K562 (cell line): ENCODE results near the gene CREG2. TPM values are rescaled to one million over a fixed set of nuclear protein-coding genes. Genes with fewer than 3 reads are reported as not detected.
A peak's percentile ranks its signal among the peaks of the same experiment; 100 is the strongest.

Experiments
- ATAC-seq: fragments of 200-7000 bp; cut with Tn5 transposase; 3 replicates; pipeline ENCODE4 v1.9.1; 2020; ENCODE audit warnings: moderate library complexity
- BruUV-seq: library from RNA; stranded (reverse); fragments of 400-500 nt; replicated peaks from 2 replicates; lab custom pipeline; 2021; lab: Mats Ljungman, UMichigan
- CTCF ChIA-PET: fragments of 300-600 bp; formaldehyde crosslinking; extraction: SDS; loops from one replicate; lab custom pipeline; 2021; ENCODE audit warnings: low intra/inter-chr PET ratio; lab: Yijun Ruan, JAX
- POLR2A ChIA-PET: fragments of 300-600, 350-650 bp; sonication (Branson Sonifier 250); formaldehyde crosslinking; extraction: SDS; loops from one replicate; lab custom pipeline; 2021; ENCODE audit warnings: antibody characterized with exemption, inconsistent platforms; lab: Yijun Ruan, JAX
- DNase-seq, 4 experiments: peaks; one replicate each; pipeline versions ENCODE4 v3.0.0 to v3.0.0-alpha.2; 2011 to 2018; ENCODE audit warnings: low spot score in 3 of 4, mixed read lengths in 3 of 4; ENCODE audit errors: extremely low read depth in 1 of 4
- FAIRE-seq: peaks from 2 replicates; lab custom pipeline; 2011; peaks lifted over from hg19 to GRCh38; lab: Jason Lieb, UNC
- H2AFZ ChIP-seq: 2 replicates; pipeline ENCODE4 v1.6.0; 2011; ENCODE audit warnings: low read depth, low read length, control low read depth, inconsistent platforms
- H3K27ac ChIP-seq: fragments of 200-600 bp; 3 replicates; pipeline ENCODE4 v1.8.0; 2011; ENCODE audit warnings: low read depth, mild to moderate bottlenecking, control low read depth, inconsistent platforms, low read length, moderate library complexity, mixed read lengths; ENCODE audit errors: extremely low read depth
- H3K27me3 ChIP-seq, 2 experiments: fragments of 300-600 bp in 1 of 2; 2 replicates in 1 of 2; 3 replicates in 1 of 2; pipeline versions ENCODE4 v1.6.0 to v1.8.0; 2011; ENCODE audit warnings: inconsistent platforms in 2 of 2, low read length in 2 of 2, mild to moderate bottlenecking in 1 of 2, mixed read lengths in 1 of 2, moderate library complexity in 1 of 2; ENCODE audit not compliant: control insufficient read depth in 2 of 2, insufficient read depth in 2 of 2
- H3K36me3 ChIP-seq: fragments of 300-600 bp; 3 replicates; pipeline ENCODE4 v1.8.0; 2011; ENCODE audit warnings: mild to moderate bottlenecking, low read length, inconsistent platforms; ENCODE audit not compliant: control insufficient read depth, insufficient read depth
- H3K4me1 ChIP-seq, 2 experiments: fragments of 200-600 bp in 1 of 2; replicated peaks in 1 of 2; 2 replicates in 1 of 2; 3 replicates in 1 of 2; pipeline versions ENCODE4 v1.5.1 to v1.8.0; 2011; ENCODE audit warnings: inconsistent platforms in 2 of 2, low read length in 2 of 2, mild to moderate bottlenecking in 1 of 2, mixed read lengths in 1 of 2, moderate library complexity in 1 of 2; ENCODE audit not compliant: control insufficient read depth in 2 of 2, insufficient read depth in 2 of 2
- H3K4me2 ChIP-seq: 2 replicates; pipeline ENCODE4 v1.6.1; 2011; ENCODE audit warnings: low read length, control low read depth, inconsistent platforms, mixed read lengths; ENCODE audit not compliant: insufficient read depth
- H3K4me3 ChIP-seq: fragments of 200-600 bp; sonication (generic), shearing (Covaris generic); 2 replicates; pipeline ENCODE4 v1.5.1; 2016; ENCODE audit warnings: control low read depth, inconsistent platforms
- H3K79me2 ChIP-seq: fragments of 200-600 bp; 3 replicates; pipeline ENCODE4 v1.8.0; 2011; ENCODE audit warnings: low read length, inconsistent platforms; ENCODE audit not compliant: control insufficient read depth, insufficient read depth
- H3K9ac ChIP-seq, 2 experiments: 2 replicates each; pipeline versions ENCODE4 v1.6.0 to v1.6.1; 2011; ENCODE audit warnings: low read depth in 2 of 2, low read length in 2 of 2, control low read depth in 1 of 2, inconsistent platforms in 1 of 2, mild to moderate bottlenecking in 1 of 2, mixed read lengths in 1 of 2; ENCODE audit not compliant: insufficient read depth in 1 of 2
- H3K9me1 ChIP-seq: one replicate; pipeline ENCODE4 v1.6.0; 2011; ENCODE audit warnings: inconsistent platforms, mild to moderate bottlenecking, low read length, moderate library complexity; ENCODE audit not compliant: control insufficient read depth, insufficient read depth
- H3K9me3 ChIP-seq: replicated peaks from 2 replicates; pipeline ENCODE4 v1.5.1; 2011; ENCODE audit warnings: low read depth, low read length, inconsistent platforms; ENCODE audit not compliant: control insufficient read depth, insufficient read depth
- H4K20me1 ChIP-seq: replicated peaks from 2 replicates; pipeline ENCODE4 v1.6.1; 2011; ENCODE audit warnings: low read length, inconsistent platforms, mixed read lengths; ENCODE audit not compliant: control insufficient read depth, insufficient read depth
- ARNT ChIP-seq, 2 experiments: fragments of 450-650 bp; IDR thresholded peaks; 2 replicates each; pipeline ENCODE4 v1.6.1; 2016; ENCODE audit warnings: mild to moderate bottlenecking in 1 of 2
- BHLHE40 ChIP-seq: IDR thresholded peaks from 2 replicates; pipeline ENCODE4 v1.6.1; 2011; ENCODE audit warnings: low read length, improper control_type of control experiment
- CREM ChIP-seq: IDR thresholded peaks from 2 replicates; pipeline ENCODE4 v1.6.1; 2014; ENCODE audit warnings: antibody characterized with exemption, low read depth
- CXXC5 ChIP-seq: fragments of 250-450 bp; sonication (Bioruptor Pico); IDR thresholded peaks from 2 replicates; pipeline ENCODE4 v1.8.0; 2022; ENCODE audit warnings: inconsistent platforms, mild to moderate bottlenecking, moderate library complexity
- FOSL1 ChIP-seq: fragments of 200-800 bp; sonication (Bioruptor generic); conservative IDR thresholded peaks from 2 replicates; pipeline ENCODE4 v1.6.1; 2016; ENCODE audit warnings: missing genetic modification characterization, missing compliant biosample characterization
- GTF2E2 ChIP-seq: fragments of 200-800 bp; sonication (Bioruptor generic); IDR thresholded peaks from 2 replicates; pipeline ENCODE4 v1.6.1; 2016; ENCODE audit warnings: missing genetic modification characterization, missing compliant biosample characterization
- HDAC1 ChIP-seq, 2 experiments: fragments of 450-650 bp; IDR thresholded peaks; 2 replicates each; pipeline ENCODE4 v1.6.1; 2016 to 2017; ENCODE audit warnings: inconsistent platforms in 1 of 2, mild to moderate bottlenecking in 1 of 2, moderate library complexity in 1 of 2
- KAT7 ChIP-seq: sonication (generic); formaldehyde crosslinking; IDR thresholded peaks from 2 replicates; pipeline ENCODE4 v1.8.0; 2022; ENCODE audit warnings: missing genetic modification reagents, mild to moderate bottlenecking, borderline replicate concordance
- MAFG ChIP-seq: fragments of 450-650 bp; conservative IDR thresholded peaks from 2 replicates; pipeline ENCODE4 v1.6.1; 2016; ENCODE audit warnings: missing genetic modification characterization, missing compliant biosample characterization
- NFE2 ChIP-seq: IDR thresholded peaks from 2 replicates; pipeline ENCODE4 v1.6.1; 2014; ENCODE audit warnings: antibody characterized with exemption, low read depth
- ZNF316 ChIP-seq: fragments of 450-650 bp; IDR thresholded peaks from 2 replicates; pipeline ENCODE4 v1.6.1; 2016
- ZNF324 ChIP-seq: fragments of 250-450 bp; sonication (Bioruptor Pico); IDR thresholded peaks from 2 replicates; pipeline ENCODE4 v1.4.0; 2020; ENCODE audit warnings: mild to moderate bottlenecking
- ZNF347 ChIP-seq: fragments of 450-650 bp; formaldehyde crosslinking; IDR thresholded peaks from 2 replicates; pipeline ENCODE4 v1.4.0; 2020; ENCODE audit warnings: low read depth, mild to moderate bottlenecking, moderate library complexity
- WGBS: fragments of 100-300 bp; shearing (Covaris generic); methylation state at CpG from one replicate; pipeline ENCODE4 v1.1.6; 2016; ENCODE audit warnings: low coverage, mixed read lengths; ENCODE audit not compliant: insufficient coverage; ENCODE audit errors: missing lambda C conversion rate; 5-methylcytosine and 5-hydroxymethylcytosine counted together
- in situ Hi-C: fragments of 300-500 bp; cut with MboI; formaldehyde crosslinking; loops from 4 replicates; pipeline ENCODE4 v1.15.0; 2018; ENCODE audit warnings: inconsistent platforms, mixed read lengths
- intact Hi-C: fragments of 100-400 bp; cut with micrococcal nuclease; formaldehyde crosslinking; loops from 2 replicates; pipeline ENCODE4 v1.14.2; 2022
- polyA plus RNA-seq, 8 experiments: library from polyadenylated mRNA; depleted of rRNA in 4 of 8; stranded (reverse) in 5 of 8; unstranded in 3 of 8; fragments of >200 nt; fragmentation: Nextera tagmentation in 2 of 8; fragmentation: Illumina TruSeq in 1 of 8; extraction: Ambion mirVana in 2 of 8; extraction: Trizol in 1 of 8; gene quantifications; 2 replicates each; pipeline versions ENCODE4 v1.2.1 to v1.2.3, GENCODE V29; 2011 to 2014; ENCODE audit warnings: inconsistent platforms in 1 of 8, missing spikeins in 1 of 8
- total RNA-seq, 7 experiments: library from RNA; depleted of rRNA in 6 of 7; stranded (reverse); fragments of >200 nt in 6 of 7; fragmentation: Illumina TruSeq in 2 of 7; extraction: Trizol in 2 of 7; gene quantifications; 2 replicates each; pipeline versions ENCODE4 v1.2.1 to v1.2.3, GENCODE V29; 2011 to 2021; ENCODE audit warnings: low replicate concordance in 1 of 7
- TF ChIP-seq, protein P1 (sequence below): fragments of 250-450 bp; sonication (Bioruptor Pico); IDR thresholded peaks from 2 replicates; pipeline ENCODE4 v1.8.0; 2022; ENCODE audit warnings: moderate library complexity, mild to moderate bottlenecking, inconsistent platforms
- TF ChIP-seq, protein P2 (sequence below), 2 experiments: fragments of 250-450 bp in 1 of 2; fragments of 450-650 bp in 1 of 2; sonication (Bioruptor Pico) in 1 of 2; IDR thresholded peaks; 2 replicates each; pipeline versions ENCODE4 v1.6.1 to v1.8.0; 2016 to 2021; ENCODE audit warnings: mild to moderate bottlenecking in 2 of 2, moderate library complexity in 2 of 2, missing compliant biosample characterization in 1 of 2, missing genetic modification characterization in 1 of 2

Gene CREG2
- total and polyA plus RNA-seq, 9 of the 15 experiments (the other 6 are each of a cell fraction or from before 2014, with no cell fraction given), result not detected

DNA sequence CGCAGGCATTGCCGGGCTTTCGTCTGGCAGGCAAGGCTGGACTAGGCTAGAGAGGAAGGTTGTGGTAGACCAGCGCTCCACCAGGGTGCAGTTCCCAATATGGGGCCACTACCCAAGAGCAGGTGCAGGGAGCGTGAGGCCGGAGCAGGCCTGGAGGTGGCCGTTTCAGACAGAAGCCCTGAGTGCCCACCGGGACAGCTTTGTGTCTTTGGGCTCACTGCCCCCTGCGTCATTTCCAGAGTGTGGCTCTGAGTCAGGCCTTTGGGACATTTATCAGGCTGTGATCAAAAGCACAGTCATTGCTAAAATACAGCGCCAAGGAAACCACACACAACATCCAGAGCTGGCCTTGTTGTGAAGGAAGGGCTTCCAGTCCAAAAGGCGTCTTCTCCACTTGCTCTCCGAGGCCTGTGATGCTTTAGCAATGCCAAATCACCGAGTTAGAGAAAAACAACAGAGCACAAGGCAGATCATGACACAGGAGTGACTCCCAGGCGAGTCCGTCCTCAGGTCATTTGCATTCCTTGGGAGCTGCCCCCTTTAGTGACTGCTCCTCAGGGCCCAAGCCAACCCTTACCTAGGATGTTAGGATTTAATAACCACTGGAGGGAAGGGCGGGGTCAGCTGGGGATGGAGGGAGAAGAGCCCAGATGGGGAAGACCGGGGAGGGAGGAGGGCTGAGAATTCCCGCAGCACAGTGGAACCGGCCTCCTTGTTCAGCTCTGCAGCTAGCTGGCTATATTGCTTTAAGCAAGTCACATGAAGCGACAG lies 45.3 kb upstream of the CREG2 start:
- POLR2A ChIA-PET, result interaction anchor here (0.6 kb wide), 1 partner anchor 10 kb away, joined by 3 read pairs; no protein-coding TSS in a partner anchor
- Histone ChIP-seq H3K27me3 (peaks cover 21 to 46% of the 10 kb centered on the region in 2 experiments; a peak in 4 of 5 replicates), H2AFZ (no peak overlapping the region), H4K20me1 (peaks cover 9% of the 10 kb centered on the region), H3K4me3 (no peak overlapping the region), H3K4me1 (peaks cover 0 to 3% of the 10 kb centered on the region in 2 experiments; a peak in 1 of 5 replicates), H3K36me3 (no peaks in the 10 kb centered on the region), H3K27ac (no peak overlapping the region), H3K9me1 (no peaks in the 10 kb centered on the region), H3K4me2 (no peak overlapping the region), H3K9me3 (no peaks in the 10 kb centered on the region), H3K9ac (no peak overlapping the region), H3K79me2 (no peaks in the 10 kb centered on the region)
- CTCF ChIA-PET, result no interaction called here
- in situ Hi-C loops, result no loop called here
- BruUV-seq, result no TSS peak
- 4% methylated on average over 20 of the region's 20 CpGs for WGBS
- intact Hi-C loops, result no loop called here
- ATAC-seq (peak; percentile 43; the same call in 2 of the 3 replicates), DNase-seq (peak in 1 of 4 experiments; percentile 9), FAIRE-seq (no peak)
- TF ChIP-seq ARNT (IDR thresholded peaks at IDR 0.05), result no peak
- peak; percentile 59 for TF ChIP-seq MAFG (tag)
- TF ChIP-seq, protein P1, sequence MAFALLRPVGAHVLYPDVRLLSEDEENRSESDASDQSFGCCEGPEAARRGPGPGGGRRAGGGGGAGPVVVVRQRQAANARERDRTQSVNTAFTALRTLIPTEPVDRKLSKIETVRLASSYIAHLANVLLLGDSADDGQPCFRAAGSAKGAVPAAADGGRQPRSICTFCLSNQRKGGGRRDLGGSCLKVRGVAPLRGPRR (CRISPR knock-in tag), result no peak
- no peak for TF ChIP-seq ZNF347
- TF ChIP-seq, protein P2, sequence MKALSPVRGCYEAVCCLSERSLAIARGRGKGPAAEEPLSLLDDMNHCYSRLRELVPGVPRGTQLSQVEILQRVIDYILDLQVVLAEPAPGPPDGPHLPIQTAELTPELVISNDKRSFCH (CRISPR knock-in tag; IDR thresholded peaks at IDR 0.05), result no peak
- TF ChIP-seq, protein P2 (tag; IDR thresholded peaks at IDR 0.05), result no peak
- peak; percentile 71 for TF ChIP-seq NFE2
- no peak for TF ChIP-seq KAT7 (CRISPR knock-in tag)
- no peak for TF ChIP-seq HDAC1 (IDR thresholded peaks at IDR 0.05)
- no peak for TF ChIP-seq GTF2E2
- TF ChIP-seq BHLHE40, result no peak
- TF ChIP-seq ZNF316, result peak; percentile 58
- TF ChIP-seq CXXC5 (CRISPR knock-in tag), result no peak
- peak; percentile 69 for TF ChIP-seq FOSL1 (tag)
- 0 out of 2 replicates have a peak, but pooled peaks have one; percentile 11 for TF ChIP-seq CREM
- TF ChIP-seq ZNF324 (CRISPR knock-in tag), result no peak
